HG02763 (cell line): Measurements from ENCODE around the gene EOLA2.
A peak's percentile ranks its signal among the peaks of the same experiment; 100 is the strongest.
"Not testable (repeated sequence)": the region's sequence is repeated elsewhere in the genome, so short reads cannot be mapped to it uniquely, and the experiment has no call there.

Source experiments
- ATAC-seq: cut with Tn5 transposase; IDR thresholded peaks from one replicate; pipeline ENCODE4 v1.9.1; 2021; ENCODE audit warnings: mild to moderate bottlenecking, moderate library complexity; ENCODE audit not compliant: unreplicated experiment

Gene EOLA2

DNA sequence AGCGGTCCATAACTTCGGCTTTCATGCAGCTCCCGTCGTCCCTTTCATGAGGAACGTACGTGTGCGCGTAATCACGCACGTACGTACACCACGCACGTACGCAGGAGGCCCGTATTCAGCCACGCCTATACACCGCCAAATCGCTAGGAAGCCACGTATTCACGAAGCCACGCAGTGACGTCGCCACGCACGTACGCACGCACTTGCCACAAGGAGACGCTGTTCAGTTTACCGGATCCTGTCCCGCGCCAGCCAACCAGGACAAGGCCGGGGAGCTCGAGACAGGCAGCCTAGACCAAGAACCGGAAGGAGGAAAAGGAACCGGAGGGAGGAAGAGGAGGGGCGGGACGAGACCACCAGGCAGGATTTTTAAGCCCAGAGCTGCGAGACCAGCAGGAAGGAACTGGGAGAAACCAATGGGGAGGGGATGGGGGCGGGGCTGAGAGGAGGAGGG lies at the start of gene EOLA2:
Gene EOLA2 (minus strand): TSS at position 65 of the 454 bp plus-strand sequence. CDS start 4,617 bp downstream, outside the sequence.
- ATAC-seq: peak; percentile 74

DNA sequence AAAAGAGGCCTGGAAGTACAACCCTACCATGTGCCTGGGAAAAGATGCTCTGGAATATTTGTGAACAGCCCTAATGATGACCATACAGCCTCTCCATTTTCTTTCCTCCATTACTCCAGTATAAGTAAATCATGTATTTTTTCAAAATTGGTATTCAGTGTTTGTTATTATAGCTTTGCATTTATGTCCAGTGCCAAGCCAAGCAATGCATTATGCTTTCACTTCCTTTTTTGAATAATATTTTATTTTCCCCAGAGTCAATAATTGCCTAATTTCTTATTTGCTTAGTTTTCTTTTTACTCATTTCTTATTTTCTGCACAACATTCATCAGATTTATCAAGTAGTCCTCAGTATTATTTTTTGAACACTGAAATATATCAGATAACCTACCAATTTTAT lies 49.3 kb upstream of the EOLA2 start:
- ATAC-seq: no peak

DNA sequence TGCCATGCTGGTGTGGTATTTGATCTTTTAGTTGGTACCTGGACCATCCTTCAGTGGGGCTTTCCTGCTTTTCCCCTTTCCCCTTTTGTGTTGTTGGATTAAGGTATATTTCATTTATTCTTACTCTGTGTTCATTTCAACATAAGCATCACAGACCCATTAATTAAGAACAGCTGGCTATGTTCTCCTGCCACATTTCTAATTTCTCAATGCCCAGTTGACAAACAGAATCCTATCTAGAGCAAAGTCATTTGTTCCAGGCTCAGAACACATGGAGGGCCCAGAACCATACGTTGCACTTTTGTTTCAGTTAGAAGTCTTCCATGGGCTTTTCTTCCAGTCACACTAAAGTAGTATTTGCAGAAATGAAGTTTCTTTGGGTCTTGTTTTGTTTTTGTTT lies 46.1 kb upstream of the EOLA2 start:
- no peak for ATAC-seq

DNA sequence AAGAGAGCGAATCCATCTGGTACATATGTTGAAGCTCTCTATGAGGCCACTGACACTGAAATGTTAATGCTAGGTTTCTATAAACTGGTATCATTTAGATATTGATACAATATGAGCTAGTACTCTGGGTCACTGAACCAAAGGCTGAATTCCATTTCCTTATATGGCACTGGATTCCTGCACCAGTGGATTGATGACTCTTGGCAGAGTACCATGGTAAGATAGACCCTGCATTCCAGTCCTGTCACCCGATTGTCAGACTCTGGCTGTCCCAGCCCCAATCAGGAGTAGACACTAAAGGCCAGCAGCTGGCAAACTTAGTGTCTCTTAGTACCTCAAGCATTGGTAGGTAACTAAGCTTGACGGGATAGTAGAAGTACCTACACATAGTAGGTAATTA lies 44.0 kb upstream of the EOLA2 start:
- ATAC-seq: no peak

DNA sequence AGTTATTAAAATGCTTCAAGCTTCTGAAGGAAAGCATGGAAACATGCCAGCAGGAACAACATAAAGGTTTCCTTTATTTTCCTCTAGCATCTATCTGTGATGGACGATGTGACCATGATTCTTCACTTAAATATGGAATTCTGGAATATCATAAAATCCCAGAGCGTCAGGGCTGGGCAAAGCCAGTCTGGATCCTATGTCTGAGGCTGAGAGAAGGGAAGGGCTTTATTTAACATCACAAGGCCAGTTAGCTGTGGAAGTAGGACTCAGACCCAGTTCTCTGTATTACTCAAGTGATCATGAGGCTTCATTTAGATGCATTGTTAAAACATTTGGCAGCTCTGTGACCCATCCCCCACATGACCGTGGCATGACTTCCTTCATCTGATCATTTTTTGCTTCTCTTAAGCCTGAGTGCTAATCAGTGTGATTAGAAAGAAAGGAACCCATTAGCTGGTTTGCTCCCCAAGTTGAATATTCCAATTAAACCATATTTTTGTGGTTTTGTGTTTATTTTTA lies 40.9 kb upstream of the EOLA2 start:
- ATAC-seq: no peak

DNA sequence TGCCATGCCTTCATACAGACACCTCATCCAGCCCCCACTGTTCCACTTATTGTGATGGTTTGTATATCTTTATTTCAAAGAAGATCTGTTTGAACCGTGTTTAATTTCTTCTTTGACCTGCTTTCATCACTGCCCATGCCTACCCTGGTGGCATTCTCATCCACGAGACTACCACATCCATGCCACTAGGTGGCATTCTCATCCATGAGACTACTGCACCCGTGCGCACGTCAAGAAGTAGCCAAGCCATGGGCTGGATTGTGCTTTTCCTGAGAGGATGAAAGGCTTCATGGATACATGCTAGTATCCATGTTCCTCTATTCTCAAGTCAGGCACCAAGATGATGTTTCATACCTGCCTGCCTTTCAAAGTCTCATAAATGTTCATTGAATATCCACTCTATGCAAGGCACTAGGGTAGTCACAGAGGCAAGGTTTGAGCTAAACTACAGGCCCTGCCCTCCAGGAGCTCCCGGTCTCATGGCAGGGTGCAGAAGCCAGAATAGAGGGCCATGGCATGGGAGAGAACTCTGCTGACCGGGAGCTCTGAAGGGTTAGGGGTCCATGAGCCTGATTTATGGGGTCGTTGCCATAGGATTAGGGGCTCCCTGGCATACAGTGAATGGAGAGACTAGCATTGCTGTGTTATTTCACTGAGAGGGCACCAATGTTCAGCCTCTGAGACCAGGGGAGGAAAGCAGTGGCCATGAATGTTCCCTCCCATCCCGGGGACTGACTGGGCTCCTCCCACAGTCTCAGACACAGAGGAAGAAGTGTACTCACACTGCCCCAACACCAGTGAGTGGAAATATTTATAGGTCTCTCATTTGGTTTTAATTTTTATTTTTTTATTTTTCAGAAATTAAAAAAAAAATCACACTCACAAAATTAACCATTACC lies 24.8 kb upstream of the EOLA2 start:
- ATAC-seq: no peak

DNA sequence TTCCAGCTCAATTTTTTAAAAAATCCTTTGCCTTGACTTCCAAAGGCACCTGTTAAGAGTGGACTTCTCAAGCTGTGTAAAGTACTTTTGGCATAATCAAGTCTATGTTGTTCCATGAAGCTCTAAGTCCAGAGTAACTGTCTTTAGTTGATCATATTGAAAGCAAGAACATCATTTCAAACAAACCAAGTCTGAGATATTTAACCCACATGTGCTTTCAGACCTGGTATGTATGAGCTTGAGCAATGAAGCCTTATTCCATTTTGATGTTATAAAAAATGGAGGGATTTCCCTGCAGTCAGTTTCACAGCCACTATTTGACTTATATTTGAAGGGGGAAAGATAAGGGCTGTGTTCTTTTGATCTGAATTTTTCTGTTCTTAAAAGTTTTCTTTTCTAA lies 23.7 kb upstream of the EOLA2 start:
- no peak for ATAC-seq

DNA sequence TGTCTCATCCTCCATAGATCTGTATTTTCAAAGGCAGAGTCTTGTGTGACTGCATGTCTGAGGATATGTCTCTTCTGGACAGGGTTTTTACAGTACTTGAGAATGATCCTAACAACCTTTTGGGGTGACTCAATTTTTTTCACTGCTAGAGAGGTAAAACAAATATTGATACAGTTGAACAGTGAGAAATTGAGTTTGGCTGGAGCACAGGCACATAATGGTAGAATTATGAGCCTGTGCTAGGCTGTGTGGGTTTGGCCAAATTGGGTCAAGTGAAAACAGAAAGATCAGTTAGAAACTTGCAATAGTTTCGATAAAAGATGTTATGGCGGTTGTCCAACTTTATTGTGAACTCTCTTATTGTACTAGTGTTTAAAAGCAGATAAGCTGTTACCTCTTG lies 23.3 kb upstream of the EOLA2 start:
- no peak for ATAC-seq

DNA sequence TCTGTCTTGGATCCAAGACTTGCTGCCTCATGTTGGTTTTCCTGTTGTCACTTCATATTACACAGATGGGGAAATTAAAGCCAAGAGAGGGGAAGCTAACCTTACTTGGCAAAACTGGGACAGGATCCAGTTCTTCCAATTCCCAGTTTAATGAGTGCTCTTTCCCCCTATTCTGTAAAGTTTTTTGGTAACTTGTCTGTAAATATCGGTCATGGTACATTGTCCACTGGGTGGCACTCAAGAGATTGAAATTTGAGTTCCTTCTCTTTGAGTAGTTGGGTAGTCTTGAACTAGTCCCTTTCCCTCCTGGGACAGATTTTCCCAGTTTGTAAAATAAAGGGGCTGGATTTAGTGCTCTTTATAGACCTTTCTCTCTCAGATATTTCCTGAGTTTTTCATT lies 12.4 kb upstream of the EOLA2 start:
- no peak for ATAC-seq

DNA sequence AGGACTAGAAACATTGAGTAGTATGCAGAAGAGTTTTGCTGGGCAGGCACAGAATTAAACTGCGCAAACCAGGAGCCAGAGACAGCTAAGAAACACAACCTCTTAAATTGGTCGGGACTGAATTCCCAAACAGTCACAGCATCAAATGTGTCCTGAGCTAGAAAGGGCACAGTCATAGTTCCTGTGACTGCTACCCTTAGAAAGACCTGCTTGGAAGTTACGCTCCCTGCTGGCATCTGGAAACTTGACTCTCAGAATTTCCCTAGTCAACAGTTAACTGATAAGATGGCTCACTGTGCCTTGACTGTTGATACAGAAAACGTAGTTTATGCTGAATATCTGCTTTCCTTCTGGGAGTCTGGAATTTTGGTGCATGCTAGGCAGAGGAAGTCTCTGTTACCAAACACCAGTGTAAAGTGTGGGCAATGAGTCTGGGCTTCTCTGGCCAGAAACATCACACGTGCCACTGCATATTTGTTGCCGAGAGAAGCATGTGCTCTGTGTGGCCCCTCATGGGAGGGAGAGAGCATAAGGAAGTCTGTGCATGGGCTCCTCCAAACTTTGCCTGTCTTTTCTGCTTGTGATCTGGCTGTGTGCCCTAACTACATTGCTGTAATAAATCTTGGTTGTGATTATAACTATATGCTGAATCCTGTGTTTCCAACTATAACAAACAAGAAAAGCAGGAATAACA lies 11.6 kb upstream of the EOLA2 start:
- ATAC-seq: no peak

DNA sequence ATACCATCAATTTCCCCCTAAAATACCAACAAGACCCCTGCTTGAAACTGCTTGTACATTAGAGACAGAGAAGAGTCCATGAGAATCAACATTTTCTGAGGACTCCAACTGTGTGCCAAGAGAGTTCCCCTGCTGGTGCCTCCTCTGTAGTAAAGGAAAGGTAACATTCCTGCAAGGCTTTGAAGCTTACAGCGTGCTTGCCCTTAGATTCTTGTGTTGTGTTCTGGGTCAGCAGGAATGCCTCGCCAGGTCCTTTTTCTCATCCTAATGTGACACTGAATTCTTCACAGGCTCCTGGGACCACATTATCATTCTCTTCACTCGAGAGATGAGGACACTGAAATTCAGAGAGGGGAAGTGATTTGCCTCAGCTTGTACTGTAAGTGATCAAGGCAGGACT lies 9.7 kb upstream of the EOLA2 start:
- no peak for ATAC-seq

DNA sequence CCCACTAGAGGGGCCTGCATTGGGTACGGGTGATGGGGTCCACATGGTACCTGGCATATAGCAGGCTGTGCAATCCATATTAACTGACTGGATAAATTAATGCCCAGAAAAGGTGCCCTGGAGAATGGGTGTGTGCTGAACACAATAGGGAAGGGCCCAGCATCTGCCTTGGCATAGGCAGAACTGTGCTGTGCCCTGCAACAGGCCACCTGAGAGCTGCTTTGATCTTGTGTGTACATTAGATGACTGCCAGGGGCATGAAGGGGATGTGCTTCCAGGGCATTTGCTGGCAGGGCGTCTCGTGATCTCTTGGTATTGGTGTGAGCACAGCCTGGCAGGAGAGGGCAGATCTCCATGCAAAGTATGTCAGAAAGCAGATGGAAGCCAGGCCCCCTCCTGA lies 8.6 kb upstream of the EOLA2 start:
- ATAC-seq: not testable (repeated sequence)

DNA sequence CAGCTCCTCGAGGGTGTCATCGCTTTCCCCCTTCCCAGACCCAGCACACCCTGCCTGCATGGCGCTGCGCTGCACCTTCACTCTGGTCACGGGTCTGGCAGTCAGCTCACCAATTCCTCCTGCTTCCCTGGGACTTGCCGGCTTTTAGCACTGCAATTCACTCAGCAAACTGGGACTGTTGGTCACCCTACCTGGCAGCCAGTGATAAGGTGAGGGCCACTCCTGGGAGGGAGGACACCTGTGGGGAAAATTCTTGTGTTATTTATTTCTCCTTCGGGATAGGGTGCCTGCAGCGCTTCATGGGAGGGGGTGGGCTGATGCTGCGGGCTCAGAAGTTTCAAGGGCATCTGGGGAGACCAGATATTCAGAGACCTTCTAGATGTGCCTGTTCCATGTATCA lies 7.5 kb upstream of the EOLA2 start:
- ATAC-seq: not testable (repeated sequence)

DNA sequence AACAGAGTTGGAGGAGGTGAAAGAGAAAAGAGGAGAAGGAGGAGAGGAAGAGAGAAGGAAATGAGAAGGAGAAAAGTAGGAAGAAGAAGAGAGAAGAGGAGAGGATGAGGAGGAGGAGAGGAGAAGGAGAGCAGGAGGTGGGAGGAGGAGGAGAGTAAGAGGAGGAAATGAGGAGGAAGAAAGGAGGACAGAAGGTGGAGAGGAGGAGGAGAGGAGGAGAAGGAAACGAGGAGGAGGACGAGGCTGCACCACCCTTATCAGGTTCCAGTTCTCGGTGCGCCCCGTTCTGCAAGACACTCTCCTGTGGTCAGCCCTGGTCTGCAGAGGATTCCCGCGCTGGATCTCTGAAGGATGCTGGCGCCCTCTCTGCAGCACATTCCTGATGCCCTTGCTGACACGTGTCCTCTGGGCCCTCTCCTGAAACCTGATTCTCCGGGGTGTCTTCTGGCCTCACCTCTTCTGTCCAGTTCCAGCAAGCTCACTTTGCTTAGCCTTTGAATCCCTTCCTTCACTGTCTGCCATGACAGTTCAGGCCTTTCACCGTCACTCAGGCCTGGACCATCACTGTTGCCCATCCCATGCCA lies 6.9 kb upstream of the EOLA2 start:
- ATAC-seq: not testable (repeated sequence)

DNA sequence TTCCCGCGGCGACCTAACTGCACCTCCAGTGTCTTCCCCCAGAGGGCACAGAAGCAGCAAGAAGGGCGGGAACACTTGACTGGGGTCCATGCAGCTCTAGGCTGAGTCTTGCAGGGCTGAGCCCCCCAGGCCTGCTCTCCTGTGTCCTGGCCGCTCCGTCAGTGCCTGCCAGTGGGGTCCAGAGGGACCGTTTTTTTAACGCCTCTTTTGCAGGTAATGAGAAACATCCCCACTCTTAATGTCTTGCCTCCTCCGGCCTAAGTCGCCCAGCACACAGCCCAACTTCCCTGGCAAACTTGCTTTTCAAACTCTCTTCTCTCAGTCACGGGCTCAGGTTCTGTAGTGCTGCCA lies 2.4 kb upstream of the EOLA2 start:
- ATAC-seq: not testable (repeated sequence)

DNA sequence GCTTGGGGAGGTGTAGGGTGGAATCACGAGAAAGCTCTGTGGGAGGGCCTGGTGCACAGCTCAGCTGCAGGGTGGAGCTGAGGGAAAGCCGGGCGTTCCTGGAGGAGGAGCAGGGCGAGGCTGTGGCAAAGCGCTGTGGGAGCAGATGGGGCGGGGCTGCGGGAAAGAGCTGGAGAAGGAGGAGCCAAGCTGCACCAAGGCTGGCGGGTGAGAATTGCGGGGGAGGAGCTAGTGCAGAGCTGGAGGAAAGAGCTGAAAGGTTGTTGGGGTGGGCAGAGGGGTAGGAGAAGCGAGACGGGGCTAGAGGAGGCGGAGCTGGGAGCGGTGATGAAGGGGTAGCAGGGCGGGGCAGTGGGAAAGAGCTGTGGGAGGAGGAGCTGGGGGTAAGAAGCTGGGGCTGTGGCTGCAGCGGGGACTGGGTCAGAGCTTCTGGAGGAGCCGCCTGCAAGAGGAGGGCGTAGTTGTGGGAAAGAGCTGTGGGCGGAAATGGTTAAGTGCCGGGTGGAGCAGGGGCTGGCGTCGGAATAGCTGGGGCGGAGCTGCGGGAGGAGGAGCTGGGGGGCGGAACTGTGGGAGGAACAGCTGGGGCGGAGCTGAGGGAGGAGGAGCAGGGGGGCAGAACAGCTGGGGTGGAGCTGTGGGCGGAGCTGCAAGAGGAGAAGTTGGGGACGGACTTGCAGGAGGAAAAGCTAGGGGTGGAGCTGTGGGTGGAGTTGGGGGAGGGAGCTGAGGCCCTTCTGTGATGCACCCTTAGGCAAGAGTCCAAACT lies 1.8 kb upstream of the EOLA2 start:
- peak; percentile 35 for ATAC-seq

DNA sequence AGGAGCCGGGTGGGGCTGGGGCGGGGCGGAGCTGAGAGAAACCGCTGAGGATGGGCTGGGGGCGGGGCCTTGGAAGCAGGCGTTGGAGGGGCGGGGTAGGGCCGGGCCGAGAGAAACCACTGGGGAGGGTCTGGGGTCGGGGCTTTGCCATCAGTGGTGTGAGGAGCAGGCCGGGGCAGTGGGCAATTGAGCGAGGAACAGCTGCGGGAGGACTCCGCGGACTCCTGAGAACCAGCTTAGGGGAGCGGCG lies 1.3 kb upstream of the EOLA2 start:
- peak; percentile 6 for ATAC-seq

DNA sequence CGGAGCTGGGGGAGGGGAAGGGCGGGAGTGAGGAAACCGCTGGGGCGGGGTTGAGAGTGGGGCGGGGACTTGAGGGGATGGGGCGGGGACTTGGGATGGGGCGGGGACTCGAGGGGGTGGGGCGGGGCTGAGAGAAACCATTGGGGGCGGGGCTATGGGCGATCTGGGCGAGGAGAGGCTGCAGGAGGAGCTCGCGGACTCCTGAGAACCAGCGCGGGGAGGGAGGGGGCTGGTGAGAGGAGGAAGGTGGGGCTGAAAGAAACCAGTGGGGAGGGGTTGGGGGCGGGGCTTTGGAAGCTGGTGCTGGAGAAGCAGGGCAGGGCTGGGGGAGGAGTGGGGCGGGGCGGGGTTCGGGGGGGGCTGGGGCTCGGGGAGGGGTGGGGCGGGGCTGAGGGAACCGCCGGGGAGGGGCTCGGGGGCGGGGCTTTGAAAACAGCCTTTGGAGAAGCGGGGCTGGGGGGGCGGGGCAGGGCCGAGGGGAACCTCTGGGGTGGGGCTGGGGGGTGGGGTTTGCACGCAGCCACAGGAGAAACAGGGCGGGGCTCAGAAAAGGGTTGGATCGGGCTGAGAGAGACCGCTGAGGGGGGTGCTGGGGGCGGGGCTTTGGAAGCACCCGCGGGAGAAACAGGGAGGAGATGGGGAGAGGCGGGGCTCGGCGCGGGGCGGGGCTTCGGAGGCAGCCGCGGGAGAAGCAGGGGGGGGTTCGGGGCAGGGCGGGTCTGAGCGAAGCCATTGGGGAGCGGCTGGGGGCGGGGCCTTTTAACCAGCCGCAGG lies 777 bp upstream of the EOLA2 start:
- peak; percentile 2 for ATAC-seq

DNA sequence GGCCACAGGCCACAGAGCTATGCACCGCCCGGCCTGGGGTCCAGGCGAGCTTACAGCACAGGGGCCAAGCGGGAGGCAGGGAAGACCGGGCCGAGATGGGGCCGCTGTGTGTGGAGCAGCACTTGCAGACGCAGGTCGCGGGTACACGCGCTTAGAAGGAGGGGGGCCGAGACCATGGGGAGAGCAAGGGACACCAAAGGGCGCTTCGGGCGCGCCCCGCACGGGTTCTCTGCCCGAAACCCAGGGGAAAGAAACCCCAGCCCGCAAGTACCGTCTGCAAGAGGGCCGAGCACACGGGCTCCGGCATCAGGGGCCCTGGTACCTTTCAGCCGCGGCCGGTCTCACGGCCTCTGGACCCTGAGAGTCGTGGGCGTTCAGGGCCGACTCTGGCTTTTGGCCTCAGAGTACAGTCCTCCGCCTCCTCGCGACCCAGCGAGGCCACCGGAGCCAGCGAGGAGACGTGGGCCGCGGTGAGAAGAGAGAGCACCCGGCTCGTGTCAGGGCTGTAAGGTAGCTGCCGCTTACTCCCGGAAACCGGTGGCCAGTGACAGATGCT lies 342 bp downstream of the EOLA2 start:
- ATAC-seq: peak; percentile 0

DNA sequence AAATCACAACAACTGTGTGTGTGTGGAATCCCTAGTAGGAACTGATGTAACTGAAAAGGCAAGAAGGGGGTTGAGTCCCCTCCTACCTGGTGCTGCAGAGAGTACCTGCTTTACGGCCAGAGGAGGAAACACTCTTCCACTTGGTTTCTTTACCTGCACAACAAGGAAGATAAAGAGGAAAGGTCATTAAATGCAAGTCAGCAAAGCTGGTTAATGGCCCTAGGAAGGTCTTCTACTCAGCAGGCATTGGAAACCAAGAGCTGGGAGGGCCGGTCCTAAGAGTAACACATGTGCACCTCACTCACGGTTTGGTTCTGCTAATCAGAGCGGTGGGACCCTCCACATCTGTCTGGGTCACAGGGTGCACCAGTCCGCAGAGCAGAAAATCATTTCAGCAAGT lies 963 bp downstream of the EOLA2 start:
- not testable (repeated sequence) for ATAC-seq
